Mesodermal cell (in vitro differentiated cells): ENCODE measurements around the gene GNPTG.
A peak's percentile ranks its signal among the peaks of the same experiment; 100 is the strongest.
"Not testable (repeated sequence)": the region's sequence is repeated elsewhere in the genome, so short reads cannot be mapped to it uniquely, and the experiment has no call there.

Source experiments
- H3K27ac ChIP-seq: 2 replicates; pipeline ENCODE4 v1.7.0; 2013; ENCODE audit warnings: mild to moderate bottlenecking, low read depth, low read length, moderate library complexity; ENCODE audit not compliant: severe bottlenecking
- H3K36me3 ChIP-seq: 2 replicates; pipeline ENCODE4 v1.7.1; 2013; ENCODE audit warnings: mild to moderate bottlenecking, low read length, moderate library complexity; ENCODE audit not compliant: control insufficient read depth, insufficient read depth
- H3K4me1 ChIP-seq: one replicate; pipeline ENCODE4 v1.7.1; 2013; ENCODE audit warnings: mild to moderate bottlenecking, low read length; ENCODE audit not compliant: insufficient read depth, control insufficient read depth, poor library complexity, severe bottlenecking
- H3K4me3 ChIP-seq: 2 replicates; pipeline ENCODE4 v1.7.0; 2013; ENCODE audit warnings: low read length, control low read depth, mild to moderate bottlenecking; ENCODE audit not compliant: insufficient read depth, poor library complexity, severe bottlenecking; ENCODE audit errors: extremely low read depth
- H3K9me3 ChIP-seq: 2 replicates; pipeline ENCODE4 v1.7.1; 2013; ENCODE audit warnings: mild to moderate bottlenecking, low read length, moderate library complexity; ENCODE audit not compliant: control insufficient read depth
- WGBS, 2 experiments: methylation state at CpG; one replicate each; pipeline ENCODE4 v1.1.5; 2013; ENCODE audit warnings: missing lambda C conversion rate in 2 of 2; ENCODE audit not compliant: insufficient coverage in 2 of 2; 5-methylcytosine and 5-hydroxymethylcytosine counted together

The GNPTG gene

GRCh38 chr16:1328136-1328535 is 23.6 kb upstream of the GNPTG start:
- Histone ChIP-seq H3K4me1 (peaks cover 16% of the 10 kb centered on the region), H3K36me3 (peaks cover 19% of the 10 kb centered on the region)
- not testable (repeated sequence) for H3K27ac ChIP-seq, H3K4me3 ChIP-seq, H3K9me3 ChIP-seq
- 95 to 96% methylated on average over 17 to 18 of the region's 20 CpGs for WGBS, 2 experiments

- 93 to 98% methylated on average over 7 to 8 of the region's 10 CpGs for WGBS, 2 experiments
Observed at GRCh38 chr16:1328961-1329360, 22.8 kb upstream of the GNPTG start.

GRCh38 chr16:1330260-1330914 is 21.3 kb upstream of the GNPTG start:
- peaks cover 5% of the 10 kb centered on the region for H3K9me3 ChIP-seq
- 85 to 93% methylated on average over 6 to 15 of the region's 17 CpGs for WGBS, 2 experiments

More at GRCh38 chr16:1328961-1329360, 22.8 kb upstream of the GNPTG start:
- H3K36me3 ChIP-seq, result peaks cover 12% of the 10 kb centered on the region
- peaks cover 16% of the 10 kb centered on the region for H3K4me1 ChIP-seq
- not testable (repeated sequence) for H3K27ac ChIP-seq, H3K9me3 ChIP-seq, H3K4me3 ChIP-seq

DNA sequence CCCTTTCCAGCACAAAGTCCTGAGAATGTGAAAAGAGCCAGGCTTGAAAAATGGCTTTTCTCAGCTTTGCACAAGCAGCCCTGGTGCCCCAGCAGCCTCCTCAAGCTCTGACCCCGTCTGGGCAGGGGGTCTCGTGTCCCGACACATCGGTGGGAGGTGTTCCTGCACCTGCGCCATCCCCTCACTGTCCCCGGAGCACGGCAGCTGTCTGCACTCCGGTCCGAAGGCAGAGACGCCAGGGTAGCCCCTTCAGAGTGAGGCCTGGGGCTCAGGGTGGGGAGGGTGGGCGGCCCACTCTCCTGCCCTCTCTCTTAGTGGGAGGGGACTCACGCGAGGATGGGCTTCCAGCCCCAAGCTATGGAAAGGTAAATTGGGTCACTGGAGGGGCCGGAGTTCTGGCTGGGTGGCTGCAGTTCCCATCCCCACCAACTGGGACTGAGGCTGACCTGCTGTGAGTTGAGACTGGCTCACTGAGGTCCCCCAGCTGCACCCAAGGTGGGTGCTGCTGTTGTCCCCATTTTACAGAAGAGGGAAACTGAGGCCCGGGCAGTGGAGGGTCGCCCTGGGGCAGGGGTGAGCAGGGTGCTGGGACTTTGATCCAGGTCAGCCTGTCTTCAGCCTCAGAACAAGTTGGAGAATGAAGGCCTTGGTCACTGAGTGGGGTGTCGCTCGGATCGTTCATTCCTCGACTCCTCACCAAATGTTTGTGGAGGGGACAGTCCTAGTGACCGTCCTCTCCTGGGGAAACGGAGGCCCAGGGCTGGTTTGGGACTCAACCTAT is 20.6 kb upstream of the GNPTG start:
- WGBS, 2 experiments, result 53 to 67% methylated on average over 11 to 21 of the region's 22 CpGs
- Histone ChIP-seq H3K36me3 (no peaks in the 10 kb centered on the region), H3K4me1 (peaks cover 16% of the 10 kb centered on the region), H3K9me3 (peaks cover 5% of the 10 kb centered on the region), H3K4me3 (peak overlapping the region; percentile 21), H3K27ac (peak overlapping the region; percentile 83)

More at GRCh38 chr16:1330260-1330914, 21.3 kb upstream of the GNPTG start:
- no peak overlapping the region for H3K4me3 ChIP-seq
- H3K4me1 ChIP-seq, result peaks cover 16% of the 10 kb centered on the region
- no peaks in the 10 kb centered on the region for H3K36me3 ChIP-seq
- H3K27ac ChIP-seq, result no peak overlapping the region

- Histone ChIP-seq H3K9me3 (peaks cover 5% of the 10 kb centered on the region), H3K4me1 (peaks cover 16% of the 10 kb centered on the region), H3K36me3 (no peaks in the 10 kb centered on the region), H3K27ac (peak overlapping the region; percentile 83), H3K4me3 (peak overlapping the region; percentile 21)
- 3 to 6% methylated on average over 24 to 26 of the region's 34 CpGs for WGBS, 2 experiments
Observed at GRCh38 chr16:1331712-1332617, 19.8 kb upstream of the GNPTG start.

GRCh38 chr16:1332618-1333148 is 19.0 kb upstream of the GNPTG start:
- 18 to 19% methylated on average over 23 to 25 of the region's 26 CpGs for WGBS, 2 experiments
- peaks cover 5% of the 10 kb centered on the region for H3K9me3 ChIP-seq
- H3K4me1 ChIP-seq, result peaks cover 16% of the 10 kb centered on the region
- H3K36me3 ChIP-seq, result no peaks in the 10 kb centered on the region
- H3K27ac ChIP-seq, result no peak overlapping the region
- H3K4me3 ChIP-seq, result peak overlapping the region; percentile 41

DNA sequence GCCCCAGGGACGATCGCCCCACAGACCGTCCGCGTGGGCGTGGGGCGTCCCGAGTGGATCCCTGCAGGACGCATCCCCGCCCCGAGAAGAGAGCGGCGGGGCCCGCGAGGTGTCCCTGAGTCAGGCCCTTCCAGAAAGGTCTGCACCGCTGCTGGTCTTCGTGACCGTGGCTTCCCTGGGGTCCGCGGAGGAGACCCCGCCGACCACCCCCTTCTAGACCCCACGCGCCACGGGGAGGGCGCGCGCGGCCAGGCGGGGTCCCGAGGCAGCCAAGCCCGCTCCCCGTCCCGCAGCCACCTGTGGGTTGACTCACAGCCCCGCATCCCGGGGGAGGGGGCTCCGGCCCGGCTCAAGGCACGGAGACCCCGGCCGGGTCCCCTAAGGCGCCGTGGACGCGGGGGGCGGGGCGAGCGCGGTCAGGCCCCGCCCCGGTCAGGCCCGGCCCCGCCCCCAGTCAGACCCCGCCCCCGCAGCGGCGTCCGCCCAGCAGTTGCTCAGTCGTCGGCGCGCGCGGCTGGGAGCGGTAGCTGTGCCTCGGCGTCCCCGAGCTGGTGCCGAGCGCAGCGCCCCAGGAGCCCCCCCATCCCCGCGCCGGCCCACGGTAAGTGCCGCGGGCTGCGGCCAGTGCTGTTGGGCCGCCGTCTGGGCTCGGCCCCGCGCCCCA is 18.4 kb upstream of the GNPTG start, which contains the start of gene BAIAP3:
Gene BAIAP3, plus strand, starts transcription at position 497 of the 664 bp plus-strand sequence. CDS start 4,905 bp downstream, outside the sequence.
- peak within 1 kb of the TSS; percentile 41 for H3K4me3 ChIP-seq
- peaks cover 16% of the 10 kb centered on the region for H3K4me1 ChIP-seq
- peaks cover 5% of the 10 kb centered on the region for H3K9me3 ChIP-seq
- 10 to 12% methylated on average over 54 to 64 of the region's 83 CpGs for WGBS, 2 experiments
- H3K27ac ChIP-seq, result no peak within 1 kb of the TSS
- H3K36me3 ChIP-seq, result no peaks in the 10 kb centered on the region

DNA sequence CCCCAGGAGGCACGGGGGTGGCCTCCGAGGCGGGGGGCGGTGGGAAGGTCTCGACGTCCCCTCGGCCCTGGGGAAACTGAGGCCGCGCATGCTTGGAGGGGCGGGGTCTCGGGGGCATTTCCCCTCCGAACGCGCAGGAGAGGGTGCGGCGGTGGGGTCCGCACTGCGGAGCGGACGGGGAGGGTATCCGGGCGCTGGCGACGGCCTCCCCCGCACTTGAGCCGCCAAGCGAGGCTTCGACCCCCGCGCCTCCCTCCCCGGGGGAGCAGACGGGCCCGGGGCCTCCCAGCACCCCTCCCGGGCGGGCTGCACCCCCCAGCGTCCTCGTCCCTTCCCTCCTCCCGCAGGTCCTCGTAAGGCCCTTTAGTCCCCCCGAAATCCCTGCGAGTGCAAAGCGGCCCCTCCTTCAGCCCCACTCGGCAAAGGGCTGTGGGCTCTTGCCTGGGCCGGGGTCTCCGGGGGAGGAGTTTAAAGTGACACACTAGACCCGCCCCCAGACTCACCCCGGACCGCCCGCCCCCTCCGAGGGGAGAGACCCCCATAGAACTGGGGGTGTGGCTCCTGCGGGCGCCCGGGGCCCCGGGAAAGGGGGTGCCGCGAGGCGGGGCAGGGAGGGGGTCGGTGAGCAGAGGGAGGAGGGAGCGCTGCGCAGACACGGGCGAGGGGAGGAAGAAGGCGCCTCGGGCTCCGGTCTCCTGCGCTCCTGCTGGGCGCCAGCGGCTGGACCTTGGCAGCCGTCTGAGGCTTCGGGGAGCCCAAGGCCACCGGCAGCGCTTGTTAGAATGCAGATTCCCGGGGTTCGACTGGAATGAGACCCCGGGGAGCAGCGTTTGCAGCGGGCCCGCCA is 17.7 kb upstream of the GNPTG start:
- peak overlapping the region; percentile 41 for H3K4me3 ChIP-seq
- peaks cover 16% of the 10 kb centered on the region for H3K4me1 ChIP-seq
- H3K36me3 ChIP-seq, result no peaks in the 10 kb centered on the region
- H3K27ac ChIP-seq, result no peak overlapping the region
- WGBS, 2 experiments, result 5% methylated on average over 52 to 58 of the region's 78 CpGs
- peaks cover 5% of the 10 kb centered on the region for H3K9me3 ChIP-seq

GRCh38 chr16:1334739-1335138 is 17.0 kb upstream of the GNPTG start:
- Histone ChIP-seq H3K27ac (no peak overlapping the region), H3K4me1 (peaks cover 16% of the 10 kb centered on the region), H3K36me3 (no peaks in the 10 kb centered on the region), H3K9me3 (peaks cover 5% of the 10 kb centered on the region), H3K4me3 (peak overlapping the region; percentile 41)
- 22 to 43% methylated on average over 4 to 7 of the region's 9 CpGs for WGBS, 2 experiments
